ENCODE results near the gene CLDN24. TPM values are rescaled to one million over a fixed set of nuclear protein-coding genes. Genes with fewer than 3 reads are reported as not detected.

CLDN24 gene
- total and polyA plus RNA-seq, 4 donors: 0.44 TPM; not detected in 3

GRCh38 chr4:183312841-183313240, 9.4 kb downstream of the CLDN24 start:
- no peak overlapping the region for H3K27ac ChIP-seq (ENCODE audit: low read depth, low read length)
- peaks cover 33% of the 10 kb centered on the region for H3K36me3 ChIP-seq (ENCODE audit: control insufficient read depth, insufficient read depth, low read length)
- H3K9me3 ChIP-seq (ENCODE audit: control insufficient read depth, insufficient read depth, low read length): no peaks in the 10 kb centered on the region
- no peak for DNase-seq (ENCODE audit: low read depth in 4 of 6, low spot score in 6 of 6)
- H3K4me3 ChIP-seq (ENCODE audit: low read depth, low read length): no peak overlapping the region
- H3K4me1 ChIP-seq (ENCODE audit: control insufficient read depth, insufficient read depth, low read length): no peaks in the 10 kb centered on the region
- H3K27me3 ChIP-seq (ENCODE audit: control insufficient read depth, insufficient read depth, low read length): no peaks in the 10 kb centered on the region
- 92% methylated on average over 5 of the region's 5 CpGs for WGBS (ENCODE audit: insufficient coverage)

GRCh38 chr4:183306811-183307210, 15.4 kb downstream of the CLDN24 start:
- Histone ChIP-seq H3K4me3 (ENCODE audit: low read depth, low read length) (no peak overlapping the region), H3K4me1 (ENCODE audit: control insufficient read depth, insufficient read depth, low read length) (no peaks in the 10 kb centered on the region), H3K27ac (ENCODE audit: low read depth, low read length) (no peak overlapping the region), H3K27me3 (ENCODE audit: control insufficient read depth, insufficient read depth, low read length) (no peaks in the 10 kb centered on the region), H3K36me3 (ENCODE audit: control insufficient read depth, insufficient read depth, low read length) (no peaks in the 10 kb centered on the region), H3K9me3 (ENCODE audit: control insufficient read depth, insufficient read depth, low read length) (no peaks in the 10 kb centered on the region)
- WGBS (ENCODE audit: insufficient coverage): no CpG with 5 or more reads among the region's 3 CpGs
- DNase-seq (ENCODE audit: low read depth in 4 of 6, low spot score in 6 of 6): peak in 1 of 6 donors; percentile 50

- DNase-seq (ENCODE audit: low read depth in 4 of 6, low spot score in 6 of 6): no peak
- WGBS (ENCODE audit: insufficient coverage): no CpG with 5 or more reads among the region's 2 CpGs
- no peaks in the 10 kb centered on the region for H3K4me1 ChIP-seq (ENCODE audit: control insufficient read depth, insufficient read depth, low read length)
Measured at GRCh38 chr4:183304538-183304937, 17.7 kb downstream of the CLDN24 start.

GRCh38 chr4:183304067-183304466, 18.2 kb downstream of the CLDN24 start:
- Histone ChIP-seq H3K27me3 (ENCODE audit: control insufficient read depth, insufficient read depth, low read length) (no peaks in the 10 kb centered on the region), H3K9me3 (ENCODE audit: control insufficient read depth, insufficient read depth, low read length) (no peaks in the 10 kb centered on the region), H3K4me3 (ENCODE audit: low read depth, low read length) (no peak overlapping the region), H3K36me3 (ENCODE audit: control insufficient read depth, insufficient read depth, low read length) (no peaks in the 10 kb centered on the region), H3K27ac (ENCODE audit: low read depth, low read length) (no peak overlapping the region), H3K4me1 (ENCODE audit: control insufficient read depth, insufficient read depth, low read length) (no peaks in the 10 kb centered on the region)
- WGBS (ENCODE audit: insufficient coverage): 100% methylated on average over 3 of the region's 4 CpGs
- DNase-seq (ENCODE audit: low read depth in 4 of 6, low spot score in 6 of 6): no peak

More at GRCh38 chr4:183304538-183304937, 17.7 kb downstream of the CLDN24 start:
- Histone ChIP-seq H3K9me3 (ENCODE audit: control insufficient read depth, insufficient read depth, low read length) (no peaks in the 10 kb centered on the region), H3K36me3 (ENCODE audit: control insufficient read depth, insufficient read depth, low read length) (no peaks in the 10 kb centered on the region), H3K27me3 (ENCODE audit: control insufficient read depth, insufficient read depth, low read length) (no peaks in the 10 kb centered on the region), H3K4me3 (ENCODE audit: low read depth, low read length) (no peak overlapping the region), H3K27ac (ENCODE audit: low read depth, low read length) (no peak overlapping the region)

GRCh38 chr4:183303301-183303700, 18.9 kb downstream of the CLDN24 start:
- Histone ChIP-seq H3K27ac (ENCODE audit: low read depth, low read length) (no peak overlapping the region), H3K9me3 (ENCODE audit: control insufficient read depth, insufficient read depth, low read length) (no peaks in the 10 kb centered on the region), H3K27me3 (ENCODE audit: control insufficient read depth, insufficient read depth, low read length) (no peaks in the 10 kb centered on the region), H3K4me1 (ENCODE audit: control insufficient read depth, insufficient read depth, low read length) (no peaks in the 10 kb centered on the region), H3K4me3 (ENCODE audit: low read depth, low read length) (no peak overlapping the region), H3K36me3 (ENCODE audit: control insufficient read depth, insufficient read depth, low read length) (no peaks in the 10 kb centered on the region)
- WGBS (ENCODE audit: insufficient coverage): no CpG with 5 or more reads among the region's 4 CpGs
- DNase-seq (ENCODE audit: low read depth in 4 of 6, low spot score in 6 of 6): no peak

GRCh38 chr4:183300655-183301054, 21.6 kb downstream of the CLDN24 start:
- Histone ChIP-seq H3K36me3 (ENCODE audit: control insufficient read depth, insufficient read depth, low read length) (peaks cover 7% of the 10 kb centered on the region), H3K27me3 (ENCODE audit: control insufficient read depth, insufficient read depth, low read length) (no peaks in the 10 kb centered on the region), H3K9me3 (ENCODE audit: control insufficient read depth, insufficient read depth, low read length) (no peaks in the 10 kb centered on the region), H3K4me3 (ENCODE audit: low read depth, low read length) (no peak overlapping the region), H3K4me1 (ENCODE audit: control insufficient read depth, insufficient read depth, low read length) (no peaks in the 10 kb centered on the region), H3K27ac (ENCODE audit: low read depth, low read length) (no peak overlapping the region)
- DNase-seq (ENCODE audit: low read depth in 4 of 6, low spot score in 6 of 6): no peak
- WGBS (ENCODE audit: insufficient coverage): no CpG with 5 or more reads among the region's 5 CpGs

- Histone ChIP-seq H3K27ac (ENCODE audit: low read depth, low read length) (no peak overlapping the region), H3K4me1 (ENCODE audit: control insufficient read depth, insufficient read depth, low read length) (no peaks in the 10 kb centered on the region), H3K36me3 (ENCODE audit: control insufficient read depth, insufficient read depth, low read length) (peaks cover 7% of the 10 kb centered on the region), H3K4me3 (ENCODE audit: low read depth, low read length) (no peak overlapping the region), H3K27me3 (ENCODE audit: control insufficient read depth, insufficient read depth, low read length) (no peaks in the 10 kb centered on the region), H3K9me3 (ENCODE audit: control insufficient read depth, insufficient read depth, low read length) (no peaks in the 10 kb centered on the region)
- WGBS (ENCODE audit: insufficient coverage): 66% methylated on average over 6 of the region's 6 CpGs
- DNase-seq (ENCODE audit: low read depth in 4 of 6, low spot score in 6 of 6): no peak
Measured at GRCh38 chr4:183300070-183300469, 22.2 kb downstream of the CLDN24 start.

- WGBS (ENCODE audit: insufficient coverage): 83% methylated on average over 1 of the region's 2 CpGs
Measured at GRCh38 chr4:183299464-183299863, 22.8 kb downstream of the CLDN24 start.

GRCh38 chr4:183297675-183298074, 24.6 kb downstream of the CLDN24 start:
- H3K9me3 ChIP-seq (ENCODE audit: control insufficient read depth, insufficient read depth, low read length): no peaks in the 10 kb centered on the region
- H3K27ac ChIP-seq (ENCODE audit: low read depth, low read length): no peak overlapping the region
- no peaks in the 10 kb centered on the region for H3K27me3 ChIP-seq (ENCODE audit: control insufficient read depth, insufficient read depth, low read length)
- H3K4me1 ChIP-seq (ENCODE audit: control insufficient read depth, insufficient read depth, low read length): no peaks in the 10 kb centered on the region
- no peak overlapping the region for H3K4me3 ChIP-seq (ENCODE audit: low read depth, low read length)
- no peak for DNase-seq (ENCODE audit: low read depth in 4 of 6, low spot score in 6 of 6)
- H3K36me3 ChIP-seq (ENCODE audit: control insufficient read depth, insufficient read depth, low read length): peaks cover 7% of the 10 kb centered on the region
- 90% methylated on average over 2 of the region's 3 CpGs for WGBS (ENCODE audit: insufficient coverage)

More at GRCh38 chr4:183299464-183299863, 22.8 kb downstream of the CLDN24 start:
- Histone ChIP-seq H3K4me3 (ENCODE audit: low read depth, low read length) (no peak overlapping the region), H3K27me3 (ENCODE audit: control insufficient read depth, insufficient read depth, low read length) (no peaks in the 10 kb centered on the region), H3K27ac (ENCODE audit: low read depth, low read length) (no peak overlapping the region), H3K36me3 (ENCODE audit: control insufficient read depth, insufficient read depth, low read length) (peaks cover 7% of the 10 kb centered on the region), H3K9me3 (ENCODE audit: control insufficient read depth, insufficient read depth, low read length) (no peaks in the 10 kb centered on the region), H3K4me1 (ENCODE audit: control insufficient read depth, insufficient read depth, low read length) (no peaks in the 10 kb centered on the region)
- DNase-seq (ENCODE audit: low read depth in 4 of 6, low spot score in 6 of 6): no peak

- no peak overlapping the region for H3K27ac ChIP-seq (ENCODE audit: low read depth, low read length)
- DNase-seq (ENCODE audit: low read depth in 4 of 6, low spot score in 6 of 6): no peak
- 94% methylated on average over 6 of the region's 10 CpGs for WGBS (ENCODE audit: insufficient coverage)
- H3K4me3 ChIP-seq (ENCODE audit: low read depth, low read length): no peak overlapping the region
- H3K27me3 ChIP-seq (ENCODE audit: control insufficient read depth, insufficient read depth, low read length): no peaks in the 10 kb centered on the region
- no peaks in the 10 kb centered on the region for H3K4me1 ChIP-seq (ENCODE audit: control insufficient read depth, insufficient read depth, low read length)
- peaks cover 7% of the 10 kb centered on the region for H3K36me3 ChIP-seq (ENCODE audit: control insufficient read depth, insufficient read depth, low read length)
- H3K9me3 ChIP-seq (ENCODE audit: control insufficient read depth, insufficient read depth, low read length): no peaks in the 10 kb centered on the region
Measured at GRCh38 chr4:183295711-183296110, 26.5 kb downstream of the CLDN24 start.
